Measurements from ENCODE around the gene CHTF18. TPM values are rescaled to one million over a fixed set of nuclear protein-coding genes. Genes with fewer than 3 reads are reported as not detected.
"Not testable (repeated sequence)": the region's sequence is repeated elsewhere in the genome, so short reads cannot be mapped to it uniquely, and the experiment has no call there.

The CHTF18 gene
- total RNA-seq, 1 experiment from 2014 or later: 120 TPM

- H3K18ac ChIP-seq (ENCODE audit: insufficient read length, low read depth, low read length): no peak overlapping the region
- no peak overlapping the region for H3K14ac ChIP-seq (ENCODE audit: insufficient read depth, low read length)
- no peak for TF ChIP-seq CTCF (conservative IDR thresholded peaks at IDR 0.05)
- H3K36me3 Mint-ChIP-seq (ENCODE audit: insufficient read depth in 1 of 3, low read depth in 3 of 3): peaks cover 0 to 13% (median 4%) of the 10 kb centered on the region in 3 experiments; a peak in 5 of 7 replicates
- no peak overlapping the region for H3K27ac ChIP-seq (ENCODE audit: insufficient read length, low read depth, low read length)
- H3K4me3 Mint-ChIP-seq: no peak overlapping the region
- no peak overlapping the region for H4K8ac ChIP-seq (replicated peaks; ENCODE audit: insufficient read length, low read depth, low read length)
- H3K4me1 Mint-ChIP-seq: no peaks in the 10 kb centered on the region
- no peaks in the 10 kb centered on the region for H3K79me1 ChIP-seq (ENCODE audit: insufficient read depth, low read depth, low read length, poor library complexity, severe bottlenecking)
- peaks cover 23 to 24% of the 10 kb centered on the region in 2 experiments for H3K9me3 Mint-ChIP-seq
- no peak overlapping the region for H3K27ac Mint-ChIP-seq
- H3K23ac ChIP-seq (ENCODE audit: insufficient read length, low read depth, low read length): no peak overlapping the region
- no peaks in the 10 kb centered on the region for H3K4me1 ChIP-seq (ENCODE audit: insufficient read depth, low read length)
- no peak overlapping the region for H2BK15ac ChIP-seq (ENCODE audit: low read depth, low read length)
- no peak overlapping the region for H3K4ac ChIP-seq (ENCODE audit: low read depth, low read length)
- H3K27me3 Mint-ChIP-seq (ENCODE audit: low read depth): peaks cover 27% of the 10 kb centered on the region
- no peaks in the 10 kb centered on the region for H3K27me3 ChIP-seq (ENCODE audit: insufficient read depth, low read length)
- H2AFZ ChIP-seq (ENCODE audit: low read length): no peak overlapping the region
- H3K4me2 ChIP-seq (ENCODE audit: insufficient read depth, insufficient read length, low read length): no peak overlapping the region
- no peak overlapping the region for H3K56ac ChIP-seq (ENCODE audit: insufficient read length, low read depth, low read length)
- no peaks in the 10 kb centered on the region for H3K9me3 ChIP-seq (ENCODE audit: control insufficient read depth, low read depth, low read length)
- H2AK5ac ChIP-seq (ENCODE audit: insufficient read length, low read length): no peak overlapping the region
- H3K9ac ChIP-seq (ENCODE audit: extremely low read depth, insufficient read length, low read length): no peak overlapping the region
- no CpG with 5 or more reads among the region's 4 CpGs for WGBS (ENCODE audit: extremely low coverage, insufficient read length, low lambda C conversion rate)
- H2BK20ac ChIP-seq (ENCODE audit: low read depth, low read length, poor library complexity, severe bottlenecking): no peak overlapping the region
- H3T11ph ChIP-seq (ENCODE audit: low read length): no peak overlapping the region
- H2BK12ac ChIP-seq (ENCODE audit: insufficient read length, low read depth, low read length): no peak overlapping the region
- DNase-seq: no peak
- no peaks in the 10 kb centered on the region for H3K79me2 ChIP-seq (ENCODE audit: insufficient read depth, low read length)
- H2BK5ac ChIP-seq (ENCODE audit: insufficient read length, low read length): no peak overlapping the region
- no peak overlapping the region for H4K5ac ChIP-seq (ENCODE audit: insufficient read length, low read depth, low read length)
- H4K20me1 ChIP-seq (ENCODE audit: control insufficient read depth, insufficient read depth, insufficient read length): no peaks in the 10 kb centered on the region
- H4K91ac ChIP-seq (ENCODE audit: insufficient read length, low read depth, low read length): no peak overlapping the region
- H3K23me2 ChIP-seq (ENCODE audit: insufficient read length, low read depth, low read length, poor library complexity, severe bottlenecking): no peaks in the 10 kb centered on the region
- H2BK120ac ChIP-seq (ENCODE audit: low read depth, low read length, poor library complexity, severe bottlenecking): no peak overlapping the region
These were observed 47.8 kb downstream of the CHTF18 start for GRCh38 chr16:836221-836620.

GRCh38 chr16:836822-837221, 48.4 kb downstream of the CHTF18 start:
- not testable (repeated sequence) for H3K79me2 ChIP-seq (ENCODE audit: insufficient read depth, low read length); H3K79me1 ChIP-seq (ENCODE audit: insufficient read depth, low read depth, low read length, poor library complexity, severe bottlenecking); H3K4me1 ChIP-seq (ENCODE audit: insufficient read depth, low read length); H3K27ac Mint-ChIP-seq; H3K9me3 ChIP-seq (ENCODE audit: control insufficient read depth, low read depth, low read length); H3K18ac ChIP-seq (ENCODE audit: insufficient read length, low read depth, low read length); H2BK120ac ChIP-seq (ENCODE audit: low read depth, low read length, poor library complexity, severe bottlenecking); H2BK15ac ChIP-seq (ENCODE audit: low read depth, low read length); H3K9ac ChIP-seq (ENCODE audit: extremely low read depth, insufficient read length, low read length); H3K23me2 ChIP-seq (ENCODE audit: insufficient read length, low read depth, low read length, poor library complexity, severe bottlenecking); H3T11ph ChIP-seq (ENCODE audit: low read length); H3K4ac ChIP-seq (ENCODE audit: low read depth, low read length); H3K4me2 ChIP-seq (ENCODE audit: insufficient read depth, insufficient read length, low read length); DNase-seq; H3K56ac ChIP-seq (ENCODE audit: insufficient read length, low read depth, low read length); H3K27ac ChIP-seq (ENCODE audit: insufficient read length, low read depth, low read length); H2BK5ac ChIP-seq (ENCODE audit: insufficient read length, low read length); H4K91ac ChIP-seq (ENCODE audit: insufficient read length, low read depth, low read length); H3K27me3 ChIP-seq (ENCODE audit: insufficient read depth, low read length); H4K20me1 ChIP-seq (ENCODE audit: control insufficient read depth, insufficient read depth, insufficient read length); H3K4me1 Mint-ChIP-seq; H3K4me3 Mint-ChIP-seq; H2AFZ ChIP-seq (ENCODE audit: low read length); H4K5ac ChIP-seq (ENCODE audit: insufficient read length, low read depth, low read length); H2BK20ac ChIP-seq (ENCODE audit: low read depth, low read length, poor library complexity, severe bottlenecking); H2AK5ac ChIP-seq (ENCODE audit: insufficient read length, low read length); H3K14ac ChIP-seq (ENCODE audit: insufficient read depth, low read length); H2BK12ac ChIP-seq (ENCODE audit: insufficient read length, low read depth, low read length); H4K8ac ChIP-seq (replicated peaks; ENCODE audit: insufficient read length, low read depth, low read length); H3K23ac ChIP-seq (ENCODE audit: insufficient read length, low read depth, low read length)
- H3K27me3 Mint-ChIP-seq (ENCODE audit: low read depth): peaks cover 27% of the 10 kb centered on the region
- peaks cover 0 to 13% (median 4%) of the 10 kb centered on the region in 3 experiments; a peak in 5 of 7 replicates for H3K36me3 Mint-ChIP-seq (ENCODE audit: insufficient read depth in 1 of 3, low read depth in 3 of 3)
- no CpG with 5 or more reads among the region's 3 CpGs for WGBS (ENCODE audit: extremely low coverage, insufficient read length, low lambda C conversion rate)
- peaks cover 23 to 24% of the 10 kb centered on the region in 2 experiments for H3K9me3 Mint-ChIP-seq
